IPS-20b (cell line): Measurements from ENCODE around the gene INSYN1.

Source experiments
- H3K27ac ChIP-seq: one replicate; pipeline ENCODE4 v1.5.1; 2013; ENCODE audit warnings: low read length
- H3K27me3 ChIP-seq: 2 replicates; pipeline ENCODE4 v1.6.1; 2013; ENCODE audit warnings: mild to moderate bottlenecking, low read length, inconsistent platforms; ENCODE audit not compliant: insufficient read depth
- H3K36me3 ChIP-seq: 2 replicates; pipeline ENCODE4 v1.6.1; 2013; ENCODE audit warnings: low read depth, mild to moderate bottlenecking, inconsistent platforms, low read length, moderate library complexity; ENCODE audit not compliant: insufficient read depth
- H3K4me1 ChIP-seq: 2 replicates; pipeline ENCODE4 v1.6.1; 2013; ENCODE audit warnings: mild to moderate bottlenecking, control low read depth, inconsistent platforms, low read length, moderate library complexity; ENCODE audit not compliant: insufficient read depth
- H3K4me3 ChIP-seq: 2 replicates; pipeline ENCODE4 v1.5.1; 2013; ENCODE audit warnings: mild to moderate bottlenecking, low read length, inconsistent platforms
- H3K9ac ChIP-seq: 2 replicates; pipeline ENCODE4 v1.6.1; 2013; ENCODE audit warnings: low read depth, mild to moderate bottlenecking, inconsistent platforms, low read length, moderate library complexity
- H3K9me3 ChIP-seq: 2 replicates; pipeline ENCODE4 v1.6.1; 2013; ENCODE audit warnings: mild to moderate bottlenecking, low read depth, low read length, inconsistent platforms; ENCODE audit not compliant: insufficient read depth

Gene INSYN1

DNA sequence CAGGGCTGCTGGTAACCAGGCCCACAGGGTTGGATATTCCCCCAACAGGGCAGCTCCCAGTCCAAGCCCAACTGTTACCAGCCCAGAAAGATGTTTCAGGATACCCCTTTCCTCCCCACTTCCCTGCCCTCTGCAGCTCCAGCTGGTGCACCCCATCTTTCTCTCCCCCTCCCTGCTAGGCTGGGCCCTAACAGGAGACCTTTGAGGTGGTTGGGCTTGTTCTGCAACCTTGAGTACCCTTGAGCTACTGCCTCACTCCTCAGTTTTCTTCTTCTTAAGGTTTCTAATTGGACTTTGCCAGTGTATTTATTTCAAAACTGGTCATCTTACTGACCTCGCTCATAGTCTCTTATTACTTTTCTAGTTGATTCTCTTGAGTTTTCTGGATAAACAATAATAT is 16.9 kb upstream of the INSYN1 start:
- Histone ChIP-seq H3K4me1 (peaks cover 4% of the 10 kb centered on the region; the same call in 1 of the 2 replicates), H3K9ac (no peak overlapping the region), H3K27ac (no peak overlapping the region), H3K9me3 (no peaks in the 10 kb centered on the region), H3K4me3 (no peak overlapping the region), H3K27me3 (no peaks in the 10 kb centered on the region), H3K36me3 (no peaks in the 10 kb centered on the region)

DNA sequence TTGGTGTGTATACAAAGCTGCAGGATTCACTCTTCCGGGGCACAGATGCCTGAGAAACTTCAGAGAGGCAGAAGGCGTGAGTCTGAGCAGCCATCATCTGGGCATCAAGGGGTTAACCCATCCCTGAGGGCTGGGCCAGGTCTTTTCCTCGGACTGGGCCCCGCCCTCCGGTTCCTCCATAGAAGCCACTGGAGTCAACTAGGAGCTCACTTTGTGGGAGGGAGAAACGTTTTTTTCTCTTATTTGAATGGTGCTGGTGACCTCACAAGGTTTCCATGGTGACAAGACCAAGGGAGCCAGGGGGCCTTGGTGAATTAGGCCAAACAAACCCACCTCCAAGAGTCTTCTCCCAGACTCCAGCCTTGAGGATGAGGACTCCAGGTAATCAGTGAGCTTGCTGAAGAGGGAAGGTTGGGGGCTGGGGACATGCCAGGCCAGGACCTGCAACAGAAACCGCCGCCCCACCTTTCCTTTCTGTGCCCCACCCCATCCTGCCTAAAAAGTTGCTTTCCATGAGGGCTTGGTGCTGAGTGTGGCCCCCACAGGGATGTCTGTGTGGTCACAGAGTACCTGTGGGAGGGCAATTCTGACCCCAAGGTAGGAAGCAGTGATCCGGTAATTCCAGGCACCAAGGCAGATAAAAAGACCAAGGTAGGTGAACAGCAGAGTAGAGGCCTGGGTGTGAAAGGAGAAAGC is 14.8 kb upstream of the INSYN1 start:
- Histone ChIP-seq H3K9ac (no peak overlapping the region), H3K4me1 (peaks cover 4% of the 10 kb centered on the region; the same call in 1 of the 2 replicates), H3K27me3 (no peaks in the 10 kb centered on the region), H3K36me3 (no peaks in the 10 kb centered on the region), H3K27ac (no peak overlapping the region), H3K9me3 (no peaks in the 10 kb centered on the region), H3K4me3 (peak overlapping the region; percentile 31; the same call in 1 of the 2 replicates)

DNA sequence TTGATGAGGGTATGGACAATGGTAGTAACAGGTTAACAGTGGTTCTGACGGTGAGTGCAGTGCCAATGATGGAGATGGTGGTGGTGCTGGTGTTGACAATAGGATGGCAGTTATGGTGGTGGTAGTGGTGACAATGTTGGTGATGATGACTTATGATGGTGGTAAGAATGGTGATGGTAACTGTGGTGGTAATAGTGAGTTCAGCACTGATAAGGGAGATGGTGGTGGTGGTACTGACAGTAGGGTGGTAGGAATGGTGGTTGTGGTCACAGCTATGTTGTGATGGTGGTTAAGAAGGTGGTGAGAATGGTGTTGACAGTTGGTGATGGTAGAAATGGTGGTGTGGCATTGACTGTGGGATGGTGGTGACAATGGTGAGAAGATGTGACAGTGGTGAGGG is 13.4 kb upstream of the INSYN1 start:
- H3K27ac ChIP-seq = no peak overlapping the region
- H3K9ac ChIP-seq = no peak overlapping the region
- H3K4me1 ChIP-seq = peaks cover 4% of the 10 kb centered on the region; the same call in 1 of the 2 replicates
- H3K4me3 ChIP-seq = no peak overlapping the region
- no peaks in the 10 kb centered on the region for H3K9me3 ChIP-seq
- no peaks in the 10 kb centered on the region for H3K36me3 ChIP-seq
- 0 out of 2 replicates have a peak, but pooled peaks cover 4% of the 10 kb centered on the region for H3K27me3 ChIP-seq

DNA sequence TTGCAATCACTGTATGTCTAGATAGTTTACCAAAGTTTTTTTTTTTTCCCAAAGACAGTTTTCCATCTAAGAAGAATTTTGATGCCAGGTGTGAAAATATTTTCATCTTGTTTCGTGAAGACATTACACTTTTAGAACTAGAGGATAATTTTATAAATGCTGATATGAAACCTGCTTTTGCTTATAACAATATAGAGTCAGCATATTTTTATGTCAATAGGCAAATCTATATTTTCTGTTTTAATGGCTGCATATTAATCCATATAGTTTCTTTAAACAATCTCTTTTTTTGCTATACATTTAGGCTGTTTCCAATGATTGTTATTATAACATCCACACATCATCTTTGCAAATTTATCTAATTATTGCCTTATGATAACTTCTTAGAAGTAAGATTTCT is 12.6 kb upstream of the INSYN1 start:
- H3K4me3 ChIP-seq = no peak overlapping the region
- no peak overlapping the region for H3K9ac ChIP-seq
- peaks cover 4% of the 10 kb centered on the region; the same call in 1 of the 2 replicates for H3K4me1 ChIP-seq
- H3K9me3 ChIP-seq = no peaks in the 10 kb centered on the region
- H3K36me3 ChIP-seq = no peaks in the 10 kb centered on the region
- 0 out of 2 replicates have a peak, but pooled peaks cover 11% of the 10 kb centered on the region for H3K27me3 ChIP-seq
- H3K27ac ChIP-seq = no peak overlapping the region

DNA sequence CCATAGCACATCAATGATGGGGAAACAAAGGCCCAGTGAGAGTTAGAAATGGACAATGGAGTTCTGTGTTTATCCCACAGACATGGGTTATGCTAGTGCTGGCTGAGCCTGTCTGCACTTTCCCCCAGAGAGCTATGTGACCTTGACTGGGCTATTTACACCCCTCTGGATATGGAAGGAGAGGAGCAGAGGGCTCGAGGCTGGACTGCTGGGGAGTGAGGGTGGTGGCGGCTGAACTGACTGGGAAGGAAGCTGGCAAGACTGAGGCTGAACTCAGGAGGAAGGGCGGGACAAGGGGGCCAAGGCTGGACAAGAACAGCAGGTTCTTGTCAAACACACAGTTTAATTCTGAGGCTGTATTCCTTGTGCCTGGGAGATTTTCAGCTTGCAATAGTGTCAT is 10.8 kb upstream of the INSYN1 start:
- Histone ChIP-seq H3K27ac (no peak overlapping the region), H3K4me1 (peaks cover 4% of the 10 kb centered on the region; the same call in 1 of the 2 replicates), H3K27me3 (0 out of 2 replicates have a peak, but pooled peaks cover 19% of the 10 kb centered on the region), H3K9ac (no peak overlapping the region), H3K4me3 (no peak overlapping the region), H3K36me3 (no peaks in the 10 kb centered on the region), H3K9me3 (no peaks in the 10 kb centered on the region)

DNA sequence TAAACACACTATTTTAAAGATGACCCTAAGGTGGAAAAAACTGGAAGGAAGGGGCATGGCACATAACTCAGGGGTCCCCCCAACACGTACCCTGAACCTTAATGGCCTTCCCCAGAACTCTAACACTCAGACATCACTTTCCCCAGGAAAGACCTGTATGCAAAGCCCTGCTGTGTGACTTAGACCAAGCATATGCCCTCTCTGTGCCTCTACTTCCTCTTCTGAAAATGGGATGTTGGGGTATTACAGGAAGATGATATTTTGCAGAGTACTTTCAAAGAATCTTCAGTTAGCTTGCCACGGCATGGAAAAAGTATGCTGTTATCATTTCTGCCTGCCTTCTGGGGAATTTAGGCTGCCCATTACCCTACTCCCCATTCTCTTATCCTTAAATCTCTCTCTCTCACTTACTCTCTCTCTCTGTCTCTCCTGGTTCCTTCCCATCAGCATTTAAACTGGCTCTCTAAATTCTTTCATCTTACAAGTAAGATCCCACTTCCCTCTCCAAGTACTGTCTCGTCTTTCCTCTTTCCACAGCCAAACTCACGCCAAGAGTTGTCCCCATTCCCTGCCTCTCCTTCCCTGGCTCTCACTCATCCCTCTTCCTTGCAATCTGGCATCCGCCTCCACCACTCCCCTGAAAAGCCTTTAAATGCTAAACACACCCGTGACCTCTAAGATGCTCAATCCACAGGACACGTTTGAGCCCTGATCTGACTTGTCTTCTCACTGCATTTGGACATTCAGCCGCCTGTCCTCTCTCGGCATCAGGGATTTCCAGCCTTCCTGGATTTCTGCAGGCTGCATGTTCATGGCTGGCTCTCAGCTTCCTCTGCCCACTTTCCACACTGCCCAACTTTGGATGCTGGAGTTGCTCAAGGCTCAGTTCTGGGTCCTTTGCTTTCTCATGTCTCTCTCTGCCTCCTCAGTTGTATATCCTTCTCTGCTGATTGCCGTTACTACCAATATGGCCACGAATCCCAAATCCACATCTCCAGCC is 7.5 kb upstream of the INSYN1 start:
- no peaks in the 10 kb centered on the region for H3K9me3 ChIP-seq
- H3K27me3 ChIP-seq = peaks cover 19% of the 10 kb centered on the region; the same call in 1 of the 2 replicates
- H3K4me3 ChIP-seq = no peak overlapping the region
- H3K4me1 ChIP-seq = no peaks in the 10 kb centered on the region
- no peak overlapping the region for H3K27ac ChIP-seq
- no peaks in the 10 kb centered on the region for H3K36me3 ChIP-seq
- H3K9ac ChIP-seq = no peak overlapping the region

DNA sequence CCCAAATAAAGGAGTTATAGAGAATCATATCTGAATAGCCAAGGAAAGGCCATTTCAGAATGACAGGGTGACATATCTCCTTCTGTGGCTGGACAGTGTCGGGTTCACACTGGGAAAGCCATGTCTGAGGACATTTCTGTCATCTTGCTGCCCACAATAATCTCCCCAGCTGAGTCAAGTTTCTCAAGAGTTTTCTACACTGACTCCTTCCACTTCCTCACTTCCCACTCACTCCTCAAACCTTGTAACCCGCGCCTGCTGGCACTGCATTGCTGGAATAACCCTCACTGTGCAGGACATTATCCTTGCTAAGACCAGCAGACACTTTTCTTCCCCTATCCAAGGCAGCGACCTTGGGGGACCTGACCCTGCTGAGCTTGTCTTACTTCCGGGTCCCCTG is 5.3 kb upstream of the INSYN1 start:
- no peaks in the 10 kb centered on the region for H3K9me3 ChIP-seq
- H3K27ac ChIP-seq = no peak overlapping the region
- no peaks in the 10 kb centered on the region for H3K36me3 ChIP-seq
- peaks cover 9% of the 10 kb centered on the region; the same call in 1 of the 2 replicates for H3K4me1 ChIP-seq
- no peak overlapping the region for H3K9ac ChIP-seq
- no peak overlapping the region for H3K4me3 ChIP-seq
- peaks cover 32% of the 10 kb centered on the region for H3K27me3 ChIP-seq

DNA sequence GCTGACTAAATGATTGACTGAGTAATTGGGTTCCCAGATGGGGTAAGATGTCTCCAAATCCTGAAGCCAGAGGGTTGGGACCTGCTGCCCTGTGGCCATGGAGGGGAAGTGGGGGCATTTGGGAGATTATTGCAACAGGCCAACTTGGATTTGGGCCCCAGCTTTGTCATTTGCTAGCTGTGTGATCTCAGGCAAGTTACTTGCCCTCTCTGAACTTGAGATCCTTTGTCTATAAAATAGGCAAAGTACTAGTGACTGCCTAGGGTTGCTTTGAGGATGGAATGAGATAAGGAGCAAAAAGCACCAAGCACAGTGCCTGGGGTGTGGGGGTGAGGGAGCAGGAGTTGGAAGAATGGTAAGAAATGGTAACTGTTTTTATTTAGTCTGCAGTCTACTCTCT is 4.4 kb upstream of the INSYN1 start:
- no peak overlapping the region for H3K9ac ChIP-seq
- H3K36me3 ChIP-seq = no peaks in the 10 kb centered on the region
- no peak overlapping the region for H3K4me3 ChIP-seq
- H3K27me3 ChIP-seq = peaks cover 34% of the 10 kb centered on the region
- H3K9me3 ChIP-seq = no peaks in the 10 kb centered on the region
- peaks cover 11% of the 10 kb centered on the region; the same call in 1 of the 2 replicates for H3K4me1 ChIP-seq
- no peak overlapping the region for H3K27ac ChIP-seq

DNA sequence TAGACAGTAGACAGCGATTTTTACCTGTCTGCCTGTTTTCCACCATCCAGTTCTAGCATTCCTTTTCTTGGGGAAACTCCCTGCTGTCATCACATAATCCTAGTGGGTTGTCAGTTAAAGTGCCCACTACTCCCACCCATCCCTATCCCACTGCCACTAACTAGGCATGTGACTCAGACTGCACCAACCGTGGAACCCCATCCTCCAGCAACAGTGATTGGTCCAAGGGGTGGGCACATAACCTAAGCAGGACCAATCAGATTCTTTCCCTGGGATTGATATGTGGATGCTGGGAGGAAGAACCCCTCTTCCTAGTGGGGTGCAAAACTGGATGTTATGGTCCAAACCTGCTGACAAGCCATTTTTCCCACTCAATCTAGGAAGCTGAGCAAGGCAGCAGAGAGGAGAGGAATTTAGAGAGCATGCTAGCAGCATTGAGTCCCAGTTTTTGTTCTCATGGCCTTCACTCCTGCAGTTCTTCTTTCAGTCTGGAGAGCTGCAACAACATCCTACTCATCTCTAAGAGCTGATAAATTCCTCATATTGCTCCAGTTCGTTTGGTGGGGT is 3.9 kb upstream of the INSYN1 start:
- no peak overlapping the region for H3K4me3 ChIP-seq
- H3K36me3 ChIP-seq = no peaks in the 10 kb centered on the region
- no peak overlapping the region for H3K9ac ChIP-seq
- H3K27me3 ChIP-seq = peaks cover 31% of the 10 kb centered on the region
- no peaks in the 10 kb centered on the region for H3K9me3 ChIP-seq
- H3K4me1 ChIP-seq = peaks cover 11% of the 10 kb centered on the region; the same call in 1 of the 2 replicates
- no peak overlapping the region for H3K27ac ChIP-seq

DNA sequence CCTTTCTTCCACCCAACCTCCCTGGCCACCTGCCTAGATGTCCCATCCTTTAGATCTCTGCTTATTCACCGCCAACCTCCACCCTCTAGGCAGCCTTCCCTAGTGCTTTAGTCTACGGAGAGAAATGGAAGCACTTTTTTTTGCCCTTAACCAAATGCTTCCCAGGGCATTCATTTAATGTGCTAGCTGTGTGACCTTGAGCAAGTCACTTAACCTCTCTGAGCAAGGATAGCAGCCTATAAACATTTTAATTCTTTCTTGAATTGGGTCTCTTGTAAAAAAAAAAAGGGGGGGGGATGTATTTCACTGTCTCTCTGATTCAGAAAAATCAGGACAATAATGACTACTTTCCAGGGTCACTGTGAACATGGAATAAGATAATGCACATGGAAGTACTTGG is 3.2 kb upstream of the INSYN1 start:
- Histone ChIP-seq H3K9me3 (no peaks in the 10 kb centered on the region), H3K4me1 (peaks cover 11% of the 10 kb centered on the region; the same call in 1 of the 2 replicates), H3K4me3 (no peak overlapping the region), H3K27me3 (peaks cover 34% of the 10 kb centered on the region), H3K36me3 (no peaks in the 10 kb centered on the region), H3K9ac (no peak overlapping the region), H3K27ac (no peak overlapping the region)

DNA sequence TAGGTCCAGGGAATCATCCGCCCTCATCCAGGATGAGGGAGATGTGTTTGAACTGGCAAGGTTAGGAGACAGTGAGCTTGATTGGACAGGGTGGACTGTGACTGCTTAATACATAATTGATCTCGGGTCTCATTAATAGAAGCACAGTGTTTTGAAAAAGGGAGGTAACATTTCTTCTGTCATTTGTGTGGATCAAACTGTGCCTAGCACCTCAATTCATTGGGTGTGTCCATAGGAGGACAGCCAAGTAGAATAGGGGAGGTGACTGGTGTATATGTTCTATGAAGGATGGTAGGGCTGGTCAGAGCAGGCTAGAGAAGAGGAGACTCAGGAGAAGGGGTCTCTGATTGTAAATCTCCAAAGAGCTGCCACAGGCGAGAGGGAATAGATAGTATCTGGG is 2.8 kb upstream of the INSYN1 start:
- H3K9ac ChIP-seq = no peak overlapping the region
- no peaks in the 10 kb centered on the region for H3K9me3 ChIP-seq
- no peaks in the 10 kb centered on the region for H3K36me3 ChIP-seq
- peaks cover 11% of the 10 kb centered on the region; the same call in 1 of the 2 replicates for H3K4me1 ChIP-seq
- peaks cover 34% of the 10 kb centered on the region for H3K27me3 ChIP-seq
- H3K27ac ChIP-seq = no peak overlapping the region
- H3K4me3 ChIP-seq = no peak overlapping the region
